Mesendoderm (in vitro differentiated cells): Measurements from ENCODE around the gene PI16.
"Not testable (repeated sequence)": the region's sequence is repeated elsewhere in the genome, so short reads cannot be mapped to it uniquely, and the experiment has no call there.

Experiments
- DNase-seq: peaks from one replicate; pipeline ENCODE4 v3.0.0; 2013
- H2AK5ac ChIP-seq: 2 replicates; pipeline ENCODE4 v1.6.1; 2013; ENCODE audit warnings: low read length, inconsistent platforms
- H2BK120ac ChIP-seq: 2 replicates; pipeline ENCODE4 v1.6.1; 2013; ENCODE audit warnings: low read depth, mild to moderate bottlenecking, low read length, moderate library complexity, mixed read lengths
- H2BK15ac ChIP-seq: replicated peaks from 2 replicates; pipeline ENCODE4 v1.6.1; 2013; ENCODE audit warnings: low read depth, mild to moderate bottlenecking, moderate library complexity
- H2BK5ac ChIP-seq: 2 replicates; pipeline ENCODE4 v1.6.1; 2013; ENCODE audit warnings: low read length, inconsistent platforms
- H3K18ac ChIP-seq: 2 replicates; pipeline ENCODE4 v1.6.1; 2013; ENCODE audit warnings: mild to moderate bottlenecking, low read length, mixed read lengths
- H3K23ac ChIP-seq: one replicate; pipeline ENCODE4 v1.6.1; 2013; ENCODE audit warnings: low read length
- H3K27ac ChIP-seq: 2 replicates; pipeline ENCODE4 v1.5.1; 2013; ENCODE audit warnings: low read depth, mild to moderate bottlenecking, inconsistent platforms, low read length, moderate library complexity
- H3K27me3 ChIP-seq: 2 replicates; pipeline ENCODE4 v1.6.1; 2013; ENCODE audit warnings: low read length, control low read depth, mild to moderate bottlenecking, inconsistent platforms; ENCODE audit not compliant: insufficient read depth, poor library complexity
- H3K36me3 ChIP-seq: 2 replicates; pipeline ENCODE4 v1.6.1; 2013; ENCODE audit warnings: low read length, inconsistent platforms; ENCODE audit not compliant: control insufficient read depth, insufficient read depth
- H3K4ac ChIP-seq: one replicate; pipeline ENCODE4 v1.6.1; 2013; ENCODE audit warnings: low read depth, mild to moderate bottlenecking, low read length, moderate library complexity
- H3K4me1 ChIP-seq: 2 replicates; pipeline ENCODE4 v1.6.1; 2013; ENCODE audit warnings: low read depth, low read length, inconsistent platforms; ENCODE audit not compliant: control insufficient read depth
- H3K4me2 ChIP-seq: 2 replicates; pipeline ENCODE4 v1.6.1; 2013; ENCODE audit warnings: low read length
- H3K4me3 ChIP-seq: 2 replicates; pipeline ENCODE4 v1.5.1; 2013; ENCODE audit warnings: mild to moderate bottlenecking, low read length
- H3K56ac ChIP-seq: one replicate; pipeline ENCODE4 v1.6.1; 2013; ENCODE audit warnings: low read length
- H3K79me1 ChIP-seq: 2 replicates; pipeline ENCODE4 v1.6.1; 2013; ENCODE audit warnings: low read length, inconsistent platforms
- H3K79me2 ChIP-seq: 2 replicates; pipeline ENCODE4 v1.6.1; 2013; ENCODE audit warnings: mild to moderate bottlenecking, low read length; ENCODE audit not compliant: control insufficient read depth, insufficient read depth
- H3K9ac ChIP-seq: 2 replicates; pipeline ENCODE4 v1.6.1; 2013; ENCODE audit warnings: low read length, inconsistent platforms
- H4K5ac ChIP-seq: one replicate; pipeline ENCODE4 v1.6.1; 2013; ENCODE audit warnings: low read length
- H4K8ac ChIP-seq: one replicate; pipeline ENCODE4 v1.6.1; 2013; ENCODE audit warnings: low read depth, mild to moderate bottlenecking, control low read depth, low read length, moderate library complexity
- WGBS: extraction: QIAGEN DNeasy Blood & Tissue Kit; methylation state at CpG from one replicate; pipeline ENCODE4 v1.1.7; 2013; ENCODE audit warnings: low lambda C conversion rate, missing lambda C conversion rate; ENCODE audit not compliant: insufficient coverage; ENCODE audit errors: extremely low coverage; 5-methylcytosine and 5-hydroxymethylcytosine counted together

PI16 gene

DNA sequence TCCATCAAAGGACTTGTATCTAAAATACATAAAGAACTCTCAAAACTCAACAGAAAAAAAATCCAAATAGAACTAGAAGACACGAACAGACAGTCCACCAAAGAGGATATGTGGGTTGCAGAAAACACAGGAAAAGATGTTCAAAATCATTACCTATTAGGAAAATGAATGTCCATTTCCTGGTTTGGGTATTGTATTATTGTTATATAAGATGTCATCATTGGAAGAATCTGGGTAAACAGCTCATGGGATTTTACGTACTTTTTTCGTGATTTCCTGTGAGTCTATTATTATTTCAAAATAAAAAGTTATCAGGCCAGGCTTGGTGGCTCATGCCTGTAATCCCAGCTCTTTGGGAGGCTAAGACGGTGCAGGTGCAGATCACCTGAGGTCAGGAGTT, 9.2 kb upstream of the PI16 start:
- no peak overlapping the region for H3K56ac ChIP-seq
- no peaks in the 10 kb centered on the region for H3K4me1 ChIP-seq
- no peak overlapping the region for H3K4me2 ChIP-seq
- H3K27me3 ChIP-seq = no peaks in the 10 kb centered on the region
- H3K23ac ChIP-seq = no peak overlapping the region
- no peak overlapping the region for H4K8ac ChIP-seq
- WGBS = no CpG with 5 or more reads among the region's 4 CpGs
- no peak overlapping the region for H3K9ac ChIP-seq
- no peaks in the 10 kb centered on the region for H3K79me1 ChIP-seq
- no peaks in the 10 kb centered on the region for H3K36me3 ChIP-seq
- H3K79me2 ChIP-seq = no peaks in the 10 kb centered on the region
- H3K4me3 ChIP-seq = no peak overlapping the region
- no peak overlapping the region for H3K4ac ChIP-seq
- H2BK15ac ChIP-seq = no peak overlapping the region
- no peak overlapping the region for H3K27ac ChIP-seq
- no peak overlapping the region for H2BK120ac ChIP-seq
- DNase-seq = no peak
- no peak overlapping the region for H2BK5ac ChIP-seq
- no peak overlapping the region for H2AK5ac ChIP-seq
- H3K18ac ChIP-seq = no peak overlapping the region
- H4K5ac ChIP-seq = no peak overlapping the region

DNA sequence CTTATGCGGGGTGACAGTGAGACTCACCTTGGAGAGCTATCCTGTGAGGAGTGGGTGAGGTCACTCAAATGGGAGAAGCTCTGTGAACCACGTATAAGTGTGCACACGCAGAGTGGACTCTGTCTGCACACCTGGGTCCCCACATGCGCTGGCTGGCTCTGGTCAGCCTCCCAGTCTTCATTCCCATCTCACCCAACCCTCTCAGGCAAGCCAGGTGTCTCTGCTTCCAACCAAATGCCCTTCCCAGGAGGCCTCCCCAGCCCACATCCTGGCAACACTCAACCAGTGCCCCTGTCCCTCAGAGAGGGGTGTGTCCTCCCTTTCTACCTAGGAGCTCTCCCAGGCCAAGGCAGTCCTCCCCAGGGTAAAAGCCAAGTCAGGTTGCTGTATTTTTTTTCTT, 8.0 kb upstream of the PI16 start:
- Histone ChIP-seq H3K9ac (no peak overlapping the region), H3K79me2 (no peaks in the 10 kb centered on the region), H3K27ac (no peak overlapping the region), H2BK15ac (no peak overlapping the region), H3K23ac (no peak overlapping the region), H3K27me3 (no peaks in the 10 kb centered on the region), H4K8ac (no peak overlapping the region), H4K5ac (no peak overlapping the region), H2BK120ac (no peak overlapping the region), H3K4me1 (no peaks in the 10 kb centered on the region), H3K4ac (no peak overlapping the region), H2AK5ac (no peak overlapping the region), H3K18ac (no peak overlapping the region), H3K4me3 (no peak overlapping the region), H3K56ac (no peak overlapping the region), H3K4me2 (no peak overlapping the region), H3K79me1 (no peaks in the 10 kb centered on the region), H3K36me3 (no peaks in the 10 kb centered on the region), H2BK5ac (no peak overlapping the region)
- WGBS = no CpG with 5 or more reads among the region's 4 CpGs
- no peak for DNase-seq

DNA sequence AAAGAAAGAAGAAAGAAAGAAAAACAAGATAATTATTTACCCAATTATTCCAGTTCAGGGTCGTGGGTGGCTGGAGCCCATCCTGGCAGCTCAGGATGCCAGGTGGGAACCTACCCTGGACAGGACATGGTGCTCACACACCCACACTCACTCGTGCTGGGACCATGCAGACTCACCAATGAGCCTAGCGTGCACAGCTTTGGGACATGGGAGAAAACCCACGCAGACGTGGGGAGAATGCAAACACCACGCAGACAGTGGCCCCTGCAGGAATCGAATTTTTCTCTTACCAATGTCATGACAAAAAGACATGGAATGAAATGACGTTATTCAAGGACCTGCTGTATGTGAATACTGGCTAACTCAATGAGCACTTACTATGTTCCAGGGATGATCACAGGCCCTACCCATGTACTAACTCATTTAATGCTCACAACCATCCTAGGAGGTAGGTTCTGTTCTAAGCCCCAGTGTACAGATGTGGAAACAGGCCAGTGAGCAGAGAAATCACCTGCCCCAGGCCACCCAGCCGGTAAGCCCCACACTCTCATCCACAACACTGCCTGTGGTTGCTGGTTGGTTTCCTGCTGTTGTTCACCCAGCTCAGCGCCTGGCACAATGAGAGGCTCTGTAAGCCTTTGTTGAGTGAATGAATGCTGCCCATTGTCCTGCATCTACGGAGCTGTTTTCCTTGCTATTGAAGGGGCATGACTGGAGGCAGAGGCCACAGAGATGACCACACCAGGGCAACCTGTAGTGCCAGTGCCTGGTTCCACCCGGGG, 6.8 kb upstream of the PI16 start:
- Histone ChIP-seq H3K27ac (no peak overlapping the region), H3K23ac (no peak overlapping the region), H3K27me3 (no peaks in the 10 kb centered on the region), H4K5ac (no peak overlapping the region), H2BK5ac (no peak overlapping the region), H2BK15ac (no peak overlapping the region), H3K9ac (no peak overlapping the region), H3K4me3 (no peak overlapping the region), H4K8ac (no peak overlapping the region), H2BK120ac (no peak overlapping the region), H3K4me1 (no peaks in the 10 kb centered on the region), H3K79me2 (no peaks in the 10 kb centered on the region), H2AK5ac (no peak overlapping the region), H3K79me1 (no peaks in the 10 kb centered on the region), H3K4me2 (no peak overlapping the region), H3K18ac (no peak overlapping the region), H3K4ac (no peak overlapping the region), H3K36me3 (no peaks in the 10 kb centered on the region), H3K56ac (no peak overlapping the region)
- WGBS = no CpG with 5 or more reads among the region's 12 CpGs
- DNase-seq = no peak

GRCh38 chr6:36949076-36949475, 5.5 kb upstream of the PI16 start:
- H3K4me2 ChIP-seq, H4K8ac ChIP-seq, H3K4me1 ChIP-seq, H3K18ac ChIP-seq, H3K56ac ChIP-seq, DNase-seq, H2BK15ac ChIP-seq, H3K36me3 ChIP-seq, H3K79me1 ChIP-seq, H3K4me3 ChIP-seq, H2AK5ac ChIP-seq, H4K5ac ChIP-seq, H3K27ac ChIP-seq, H3K27me3 ChIP-seq, H3K79me2 ChIP-seq, H3K4ac ChIP-seq, H3K9ac ChIP-seq, H2BK5ac ChIP-seq, H2BK120ac ChIP-seq, H3K23ac ChIP-seq: not testable (repeated sequence)
- no CpG with 5 or more reads among the region's 9 CpGs for WGBS

DNA sequence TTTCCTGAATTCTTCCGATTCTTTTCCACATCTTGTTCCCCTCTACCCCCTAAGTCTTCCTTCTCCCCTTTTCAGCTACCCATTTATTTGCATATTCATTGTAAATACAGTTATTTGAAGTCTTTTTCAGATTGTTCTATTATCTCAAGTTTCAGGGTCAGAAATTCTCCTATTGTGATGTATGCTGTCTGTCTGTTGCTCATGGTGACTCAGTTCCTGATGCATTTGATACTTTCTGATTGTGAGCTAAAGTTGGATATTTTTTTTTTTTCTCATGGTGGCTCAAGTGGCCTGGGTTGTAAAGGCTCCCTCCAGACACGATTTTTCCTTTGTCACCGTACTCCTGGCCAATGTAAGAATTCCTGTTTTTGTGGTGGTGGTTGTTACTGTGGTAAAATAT, 4.9 kb upstream of the PI16 start:
- no CpG with 5 or more reads among the region's 3 CpGs for WGBS

GRCh38 chr6:36953931-36954261, 642 bp upstream of the PI16 start:
- H2BK15ac ChIP-seq = no peak overlapping the region
- no peak overlapping the region for H4K5ac ChIP-seq
- no peak overlapping the region for H3K4me3 ChIP-seq
- H3K4me1 ChIP-seq = peaks cover 7% of the 10 kb centered on the region
- H4K8ac ChIP-seq = no peak overlapping the region
- H3K9ac ChIP-seq = no peak overlapping the region
- H3K36me3 ChIP-seq = no peaks in the 10 kb centered on the region
- no peak overlapping the region for H2BK5ac ChIP-seq
- H3K79me1 ChIP-seq = no peaks in the 10 kb centered on the region
- no peaks in the 10 kb centered on the region for H3K79me2 ChIP-seq
- no peak overlapping the region for H3K4me2 ChIP-seq
- no peaks in the 10 kb centered on the region for H3K27me3 ChIP-seq
- H3K56ac ChIP-seq = no peak overlapping the region
- no peak overlapping the region for H3K23ac ChIP-seq
- H2AK5ac ChIP-seq = no peak overlapping the region
- H3K18ac ChIP-seq = no peak overlapping the region
- no peak overlapping the region for H2BK120ac ChIP-seq
- no peak overlapping the region for H3K4ac ChIP-seq
- no CpG with 5 or more reads among the region's 1 CpG for WGBS
- no peak overlapping the region for H3K27ac ChIP-seq
- DNase-seq = no peak

More for the DNA sequence above, 4.9 kb upstream of the PI16 start:
- no peak overlapping the region for H3K23ac ChIP-seq
- no peak overlapping the region for H3K4ac ChIP-seq
- H2BK15ac ChIP-seq = no peak overlapping the region
- H3K27ac ChIP-seq = no peak overlapping the region
- H3K4me2 ChIP-seq = no peak overlapping the region
- H3K36me3 ChIP-seq = no peaks in the 10 kb centered on the region
- H3K4me1 ChIP-seq = no peaks in the 10 kb centered on the region
- H3K4me3 ChIP-seq = no peak overlapping the region
- no peak overlapping the region for H4K8ac ChIP-seq
- no peak overlapping the region for H3K18ac ChIP-seq
- H2BK5ac ChIP-seq = no peak overlapping the region
- H3K27me3 ChIP-seq = no peaks in the 10 kb centered on the region
- no peak overlapping the region for H2BK120ac ChIP-seq
- no peak overlapping the region for H3K56ac ChIP-seq
- no peak overlapping the region for H3K9ac ChIP-seq
- H4K5ac ChIP-seq = no peak overlapping the region
- no peaks in the 10 kb centered on the region for H3K79me2 ChIP-seq
- no peaks in the 10 kb centered on the region for H3K79me1 ChIP-seq
- H2AK5ac ChIP-seq = no peak overlapping the region
- DNase-seq = no peak
